HG03280 (cell line): ENCODE measurements around the gene NINL.
"Not testable (repeated sequence)": the region's sequence is repeated elsewhere in the genome, so short reads cannot be mapped to it uniquely, and the experiment has no call there.

ENCODE experiments used
- ATAC-seq: cut with Tn5 transposase; IDR thresholded peaks from one replicate; pipeline ENCODE4 v1.9.1; 2021; ENCODE audit warnings: mild to moderate bottlenecking, moderate library complexity; ENCODE audit not compliant: unreplicated experiment

Gene NINL

DNA sequence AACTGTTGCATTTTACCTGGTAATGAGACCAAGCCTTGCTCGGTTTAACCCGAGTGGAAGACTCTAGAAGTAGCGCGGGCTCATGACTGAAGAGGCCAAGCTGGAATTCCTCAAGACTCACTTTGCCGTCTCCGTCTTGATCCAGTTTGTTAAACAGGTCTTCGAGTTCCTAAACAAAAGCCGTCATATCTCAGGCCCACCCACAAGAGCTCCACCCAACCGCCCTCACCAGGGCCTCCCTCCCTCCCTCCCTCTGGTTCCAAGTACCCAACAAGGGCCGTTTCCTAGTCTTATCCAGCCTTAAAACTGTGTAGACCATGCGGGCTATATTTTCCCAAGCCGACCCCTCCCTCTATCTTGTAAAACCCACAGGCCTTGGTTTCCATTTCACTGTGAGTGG, 81.4 kb downstream of the NINL start:
- ATAC-seq = no peak

DNA sequence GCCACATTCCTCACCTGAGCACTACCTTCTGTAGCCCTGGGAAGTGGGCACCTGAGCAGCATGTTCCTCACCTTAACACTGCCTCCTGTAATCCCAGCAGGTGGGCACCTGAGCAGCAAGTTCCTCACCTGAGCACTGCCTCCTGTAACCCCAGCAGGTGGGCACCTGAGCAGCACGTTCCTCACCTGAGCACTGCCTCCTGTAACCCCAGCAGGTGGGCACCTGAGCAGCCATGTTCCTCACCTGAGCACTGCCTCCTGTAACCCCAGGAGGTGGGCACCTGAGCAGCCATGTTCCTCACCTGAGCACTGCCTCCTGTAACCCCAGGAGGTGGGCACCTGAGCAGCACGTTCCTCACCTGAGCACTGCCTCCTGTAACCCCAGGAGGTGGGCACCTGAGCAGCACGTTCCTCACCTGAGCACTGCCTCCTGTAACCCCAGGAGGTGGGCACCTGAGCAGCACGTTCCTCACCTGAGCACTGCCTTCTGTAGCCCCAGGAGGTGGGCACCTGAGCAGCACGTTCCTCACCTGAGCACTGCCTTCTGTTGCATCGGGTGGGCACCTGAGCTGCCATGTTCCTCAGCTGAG, 82.2 kb downstream of the NINL start:
- ATAC-seq = not testable (repeated sequence)

- ATAC-seq = no peak
Measured at GRCh38 chr20:25500880-25501351, 84.4 kb downstream of the NINL start.

- no peak for ATAC-seq
Measured at GRCh38 chr20:25499855-25500434, 85.4 kb downstream of the NINL start.

GRCh38 chr20:25499031-25499430, 86.3 kb downstream of the NINL start:
- ATAC-seq = no peak

DNA sequence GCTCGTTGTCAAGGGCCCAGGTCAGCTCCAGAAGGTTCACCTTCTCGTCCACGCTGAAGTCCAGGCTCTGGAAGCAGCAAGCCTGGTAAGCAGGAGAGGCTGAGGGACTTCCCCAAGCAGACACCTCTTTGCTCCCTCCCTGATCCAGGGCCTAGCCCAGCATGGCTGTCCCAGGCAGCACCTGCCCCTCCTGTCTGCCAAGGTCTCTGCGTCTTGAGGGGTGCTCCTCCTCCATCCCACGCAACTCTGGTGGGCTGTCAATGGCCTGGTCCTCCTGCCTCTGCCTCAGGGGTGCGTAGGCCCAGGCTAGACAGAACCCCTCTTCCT, 87.1 kb downstream of the NINL start:
- ATAC-seq = no peak

GRCh38 chr20:25497586-25498279, 87.6 kb downstream of the NINL start:
- ATAC-seq = no peak

GRCh38 chr20:25496968-25497401, 88.3 kb downstream of the NINL start:
- ATAC-seq = no peak

DNA sequence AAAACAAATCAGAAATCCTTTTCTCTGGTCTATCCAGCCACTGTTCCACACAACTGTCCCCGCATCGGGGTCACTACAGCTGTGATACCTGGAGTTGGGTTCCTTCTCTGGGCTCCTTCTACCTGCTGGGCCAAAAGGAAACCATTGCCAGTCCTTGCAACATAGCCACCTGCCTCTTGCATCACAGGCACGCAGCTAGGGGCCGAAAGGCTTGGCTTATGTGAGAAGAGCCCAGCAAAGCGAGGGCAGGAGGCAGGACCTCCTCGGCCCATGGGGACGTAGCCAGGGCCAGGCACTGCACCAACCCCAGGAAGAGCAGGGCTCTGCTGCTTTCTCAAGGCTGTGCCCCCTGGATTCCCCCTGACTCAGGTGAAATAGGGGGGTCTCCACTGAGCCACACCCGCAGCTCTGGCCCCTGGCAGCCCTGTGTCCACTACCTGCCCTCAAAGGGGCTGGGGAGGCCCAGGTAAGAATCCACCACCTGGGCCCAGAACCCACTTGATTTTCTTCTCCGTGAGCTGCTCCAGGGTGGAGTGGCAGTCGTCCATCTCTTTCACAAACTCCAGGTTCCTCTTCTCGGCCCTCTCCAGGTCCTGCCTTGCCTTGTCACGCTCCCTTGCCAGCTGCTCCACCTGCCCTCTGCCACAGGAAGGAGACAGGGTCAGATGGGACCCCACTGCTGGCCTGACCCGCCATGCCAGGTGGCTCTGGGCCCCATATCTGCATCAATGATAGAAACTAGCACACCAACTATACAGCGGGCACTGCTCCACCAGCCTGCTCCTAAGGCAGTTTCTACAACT, 89.0 kb downstream of the NINL start:
- ATAC-seq = no peak

- ATAC-seq = no peak
Measured at GRCh38 chr20:25495189-25495824, 90.0 kb downstream of the NINL start.

- no peak for ATAC-seq
Measured at GRCh38 chr20:25494506-25495188, 90.7 kb downstream of the NINL start.

GRCh38 chr20:25493748-25494505, 91.4 kb downstream of the NINL start:
- no peak for ATAC-seq

GRCh38 chr20:25493137-25493536, 92.2 kb downstream of the NINL start:
- ATAC-seq = no peak

GRCh38 chr20:25491446-25492038, 93.8 kb downstream of the NINL start:
- no peak for ATAC-seq

- ATAC-seq = no peak
Measured at GRCh38 chr20:25490656-25491445, 94.5 kb downstream of the NINL start.

DNA sequence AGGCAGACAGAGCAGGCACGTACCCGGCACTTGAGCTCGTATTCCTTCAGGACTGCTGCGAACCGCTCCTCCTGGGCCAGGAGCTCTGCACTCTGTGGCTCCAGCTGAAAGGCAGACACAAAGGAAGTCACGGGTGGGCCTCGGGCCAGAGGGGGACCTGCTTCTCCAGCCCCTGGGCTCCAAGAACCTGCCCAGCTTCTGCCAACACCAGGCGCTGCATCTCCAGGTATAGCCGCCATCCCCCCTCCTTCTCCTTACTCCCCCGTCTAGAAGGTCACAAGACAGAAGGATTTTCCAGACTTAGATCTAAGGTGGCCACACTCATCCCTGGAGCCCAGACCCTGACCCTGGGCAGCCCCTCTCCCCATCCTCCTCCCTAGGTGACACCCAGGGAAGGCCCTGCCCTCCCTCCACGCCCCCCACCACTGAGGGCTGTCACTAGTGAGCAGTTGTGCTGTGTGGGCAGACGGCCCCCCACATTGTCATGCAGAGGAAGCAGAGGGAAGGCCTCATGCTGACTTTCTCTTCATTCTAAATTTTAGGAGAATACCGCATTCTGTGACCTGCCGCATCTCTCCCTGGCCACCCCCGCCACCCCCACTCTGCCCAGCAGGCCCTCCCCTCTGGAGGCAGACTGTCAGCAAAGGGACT, 96.0 kb downstream of the NINL start:
- ATAC-seq = no peak

GRCh38 chr20:25487975-25488374, 97.4 kb downstream of the NINL start:
- no peak for ATAC-seq

GRCh38 chr20:25487306-25487705, 98.0 kb downstream of the NINL start:
- ATAC-seq = no peak
